Gastroesophageal sphincter (tissue), 4 donors: ENCODE results near the gene PHEX. TPM values are rescaled to one million over a fixed set of nuclear protein-coding genes. Genes with fewer than 3 reads are reported as not detected.
A peak's percentile ranks its signal among the peaks of the same experiment; 100 is the strongest.

Experiments
- ATAC-seq: fragments of 150-250 bp; one replicate; pipeline ENCODE4 v1.9.1; 2016; ENCODE audit warnings: mild to moderate bottlenecking, moderate library complexity
- H3K27ac ChIP-seq, 4 donors: fragments of 200-600 bp; sonication (generic) in 3 of 4; 1 replicate in 3 of 4; 2 replicates in 1 of 4; pipeline ENCODE4 v1.5.1; 2016 to 2019
- H3K27me3 ChIP-seq: fragments of 200-600 bp; sonication (generic); one replicate; pipeline ENCODE4 v1.5.1; 2019
- H3K36me3 ChIP-seq, 2 donors: fragments of 200-600 bp; sonication (generic); one replicate each; pipeline ENCODE4 v1.5.1; 2019; ENCODE audit warnings: control low read depth in 1 of 2
- H3K4me1 ChIP-seq, 3 donors: fragments of 200-600 bp; sonication (generic); 1 replicate in 2 of 3; 2 replicates in 1 of 3; pipeline ENCODE4 v1.5.1; 2016 to 2019; ENCODE audit warnings: control low read depth in 2 of 3
- H3K4me3 ChIP-seq, 2 donors: fragments of 200-600 bp; sonication (generic); one replicate each; pipeline ENCODE4 v1.5.1; 2019; ENCODE audit warnings: mild to moderate bottlenecking in 1 of 2, moderate library complexity in 1 of 2
- H3K9me3 ChIP-seq, 3 donors: fragments of 200-600 bp; sonication (generic); one replicate each; pipeline ENCODE4 v1.5.1; 2017 to 2019; ENCODE audit warnings: control low read depth in 2 of 3
- CTCF ChIP-seq, 4 experiments: fragments of 200-600 bp in 2 of 4; fragments of 450-650 bp in 2 of 4; sonication (generic) in 1 of 4; IDR thresholded peaks; one replicate each; pipeline ENCODE4 v1.5.1; 2017 to 2019; ENCODE audit warnings: antibody characterized with exemption in 4 of 4, mild to moderate bottlenecking in 2 of 4, moderate library complexity in 2 of 4
- EP300 ChIP-seq: sonication (generic); formaldehyde crosslinking; IDR thresholded peaks from one replicate; pipeline ENCODE4 v1.6.1; 2017; ENCODE audit warnings: antibody characterized with exemption, mild to moderate bottlenecking
- POLR2A ChIP-seq, 2 donors: fragments of 450-650 bp; IDR thresholded peaks; one replicate each; pipeline ENCODE4 v1.6.1; 2017; ENCODE audit warnings: antibody characterized with exemption in 2 of 2, mild to moderate bottlenecking in 2 of 2, moderate library complexity in 1 of 2
- POLR2AphosphoS5 ChIP-seq: sonication (generic); formaldehyde crosslinking; IDR thresholded peaks from one replicate; pipeline ENCODE4 v1.6.1; 2017; ENCODE audit warnings: antibody characterized with exemption
- WGBS, 2 donors: methylation state at CpG; one replicate each; pipeline ENCODE4 v1.1.5; 2018; ENCODE audit warnings: low coverage in 1 of 2; 5-methylcytosine and 5-hydroxymethylcytosine counted together
- total RNA-seq, 4 donors: library from RNA; depleted of rRNA; stranded (reverse); fragments of >200 nt; gene quantifications; one replicate each; pipeline ENCODE4 v1.1.0, GENCODE V29; 2016

PHEX gene
- total RNA-seq, 4 donors from 2014 or later: 0.40 to 1.1 (median 0.67) TPM

GRCh38 chrX:22296871-22297270 is 264.7 kb downstream of the PHEX start:
- 100% methylated on average over 1 of the region's 2 CpGs; no CpG with 5 or more reads in 1 of the 2 donors for WGBS, 2 donors
- H3K27ac ChIP-seq: no peak overlapping the region
- no peaks in the 10 kb centered on the region for H3K9me3 ChIP-seq
- no peaks in the 10 kb centered on the region for H3K27me3 ChIP-seq
- TF ChIP-seq EP300: no peak
- TF ChIP-seq POLR2A (IDR thresholded peaks at IDR 0.05): no peak
- TF ChIP-seq CTCF (IDR thresholded peaks at IDR 0.05): no peak
- ATAC-seq: no peak
- H3K36me3 ChIP-seq: no peaks in the 10 kb centered on the region
- H3K4me3 ChIP-seq: no peak overlapping the region
- peaks cover 0 to 5% (median 0%) of the 10 kb centered on the region in 3 donors for H3K4me1 ChIP-seq

DNA sequence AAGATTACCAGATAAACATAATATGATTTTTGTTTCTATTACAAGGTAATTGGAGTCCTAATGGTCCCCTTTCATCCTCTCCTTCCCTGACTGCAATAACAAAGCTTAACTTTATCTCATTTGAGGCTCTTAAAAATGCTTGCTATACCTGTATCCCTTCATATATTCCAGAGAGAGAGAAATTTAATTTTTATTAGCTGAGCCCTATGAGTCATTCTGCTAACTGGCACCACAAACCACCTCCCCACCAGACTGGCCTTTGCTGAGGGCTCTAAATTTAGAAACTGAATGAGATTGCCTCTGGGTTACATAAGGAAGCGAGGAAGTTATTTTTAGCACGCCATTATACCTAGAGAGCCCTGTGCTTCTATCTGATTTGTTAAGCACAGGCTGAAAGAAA is 268.0 kb downstream of the PHEX start:
- WGBS, 2 donors: 13% methylated on average over 2 of the region's 2 CpGs; no CpG with 5 or more reads in 1 of the 2 donors
- TF ChIP-seq CTCF (IDR thresholded peaks at IDR 0.05): no peak
- TF ChIP-seq EP300: no peak
- TF ChIP-seq POLR2AphosphoS5: no peak
- TF ChIP-seq POLR2A (IDR thresholded peaks at IDR 0.05): no peak
- Histone ChIP-seq H3K27me3 (no peaks in the 10 kb centered on the region), H3K27ac (peak overlapping the region in 1 of 4 donors; percentile 23), H3K4me3 (no peak overlapping the region), H3K9me3 (no peaks in the 10 kb centered on the region), H3K4me1 (peaks cover 0 to 5% (median 0%) of the 10 kb centered on the region in 3 donors), H3K36me3 (no peaks in the 10 kb centered on the region)
- peak; percentile 58 for ATAC-seq

Other genes with a start within 250 kb of the PHEX start
- 10 to 100 TPM in 2 of 4 donors, 1 to 10 TPM in 2; 7.7 to 13.5 (median 10.1) TPM for gene MBTPS2, start 192.7 kb upstream of the PHEX start, total RNA-seq
- 1 to 10 TPM in 3 of 4 donors, under 1 TPM in 1; 0.42 to 2.4 (median 1.7) TPM for gene YY2, start 176.3 kb upstream of the PHEX start, total RNA-seq
- gene SMS, start 91.6 kb upstream of the PHEX start, total RNA-seq: 10 to 100 TPM; 77.7 to 85.5 (median 83.6) TPM
- under 1 TPM in 1 of 4 donors, not detected in 3; 0.39 TPM for gene CBLL2, start 240.6 kb downstream of the PHEX start, total RNA-seq